CD4-positive, alpha-beta T cell treated with Interleukin-6 at 100 ng/mL for 8 hours (primary cell): ENCODE measurements around the gene PPDPF.

Experiments used
- DNase-seq: peaks from one replicate; pipeline ENCODE4 v3.0.0-alpha.2; 2020; ENCODE audit warnings: mixed read lengths, low spot score

Gene PPDPF

DNA sequence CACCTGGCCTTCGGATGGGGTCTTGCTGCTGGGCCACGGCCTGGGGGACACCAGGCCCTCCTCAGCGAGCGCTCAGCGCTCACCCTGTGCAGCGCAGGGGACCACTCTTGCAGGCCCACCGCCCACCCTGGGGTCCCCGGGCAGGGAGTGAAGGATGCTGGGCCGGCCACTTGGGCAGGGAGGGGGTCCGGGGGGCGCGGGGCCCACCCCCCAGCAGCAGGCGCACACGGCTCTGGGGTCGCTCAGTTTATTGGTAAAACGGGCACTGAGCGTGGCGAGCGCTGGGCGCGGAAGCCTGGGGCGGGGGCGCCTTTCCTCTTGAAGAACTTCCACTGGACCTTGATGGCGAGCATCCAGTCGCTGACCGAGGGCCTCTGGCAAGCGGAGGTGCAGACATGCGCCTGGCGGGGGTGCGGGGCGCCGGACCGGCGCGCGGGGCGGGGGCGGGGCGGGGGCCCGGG, 32.8 kb upstream of the PPDPF start:
- no peak for DNase-seq

DNA sequence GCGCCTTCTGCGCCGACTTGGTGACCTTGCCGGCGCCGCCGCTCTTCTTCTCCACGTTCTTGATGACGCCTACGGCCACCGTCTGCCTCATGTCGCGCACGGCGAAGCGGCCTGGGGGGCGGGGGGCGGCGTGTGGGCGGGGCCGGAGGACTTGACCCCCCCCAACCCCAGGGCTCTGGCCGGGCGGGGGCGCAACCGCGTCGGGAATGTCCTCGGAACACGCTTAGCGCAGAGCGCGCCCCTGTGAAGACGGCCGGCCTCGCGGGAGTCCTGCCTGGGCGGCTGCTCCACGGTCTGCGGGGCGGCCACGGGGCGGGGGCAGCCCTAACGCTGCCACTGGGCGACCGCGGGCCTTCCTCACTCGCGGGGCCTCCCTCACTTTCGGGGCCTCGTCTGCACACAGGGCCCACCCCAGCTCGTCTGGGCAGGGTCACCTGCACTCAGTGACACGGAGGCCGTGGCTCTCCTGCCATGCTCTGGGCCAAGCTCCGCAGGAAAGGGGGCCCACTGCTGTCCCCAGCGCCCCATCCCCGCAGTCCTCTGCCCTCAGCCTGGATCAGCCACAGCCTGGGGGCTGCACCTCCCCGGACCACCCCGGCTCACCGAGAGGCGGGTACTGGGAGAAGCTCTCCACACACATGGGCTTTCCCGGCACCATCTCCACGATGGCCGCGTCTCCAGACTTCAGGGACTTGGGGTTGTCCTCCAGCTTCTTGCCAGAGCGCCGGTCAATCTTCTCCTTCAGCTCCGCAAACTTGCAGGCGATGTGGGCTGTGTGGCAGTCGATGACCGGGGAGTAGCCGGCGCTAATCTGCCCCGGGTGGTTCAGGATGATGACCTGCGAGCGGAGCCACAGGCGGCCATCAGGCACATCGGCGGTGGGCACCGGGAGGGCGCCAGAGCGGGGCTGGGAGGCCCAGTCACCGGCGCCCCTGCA, 32.0 kb upstream of the PPDPF start:
- no peak for DNase-seq

DNA sequence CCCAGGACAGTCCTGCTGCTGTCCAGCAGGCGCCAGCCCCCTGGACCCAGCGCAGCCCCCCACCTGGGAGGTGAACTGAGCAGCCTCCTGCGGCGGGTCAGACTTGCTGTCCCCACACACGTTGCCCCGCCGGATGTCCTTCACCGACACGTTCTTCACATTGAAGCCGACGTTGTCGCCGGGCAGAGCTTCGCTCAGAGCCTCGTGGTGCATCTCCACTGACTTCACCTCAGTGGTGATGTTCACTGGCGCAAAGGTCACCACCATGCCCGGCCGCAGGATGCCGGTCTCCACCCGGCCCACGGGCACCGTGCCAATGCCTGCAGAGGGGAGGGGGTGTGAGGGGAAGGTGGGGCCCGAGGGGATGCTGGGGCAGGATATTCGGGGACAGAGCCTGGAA, 30.1 kb upstream of the PPDPF start:
- DNase-seq = no peak

DNA sequence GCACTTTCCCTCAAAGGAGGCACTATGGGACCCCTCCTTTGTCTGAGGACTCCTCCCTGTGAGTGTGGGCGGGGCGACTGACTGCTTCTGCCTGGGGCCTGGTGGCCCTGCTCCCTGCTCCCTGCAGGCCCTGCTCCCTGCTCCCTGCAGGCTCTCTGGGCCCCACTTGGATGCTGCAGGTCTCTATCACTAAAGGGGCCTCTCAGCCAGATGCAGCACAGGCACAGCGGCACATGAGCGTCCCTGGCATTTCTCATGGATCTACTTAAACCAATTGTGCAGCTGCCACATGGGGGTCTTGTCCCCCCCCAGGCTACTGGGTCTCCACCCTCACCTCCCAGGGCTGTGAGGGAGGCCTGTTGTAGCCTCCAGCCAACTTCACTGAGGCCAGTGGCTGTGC, 29.5 kb upstream of the PPDPF start:
- no peak for DNase-seq

DNA sequence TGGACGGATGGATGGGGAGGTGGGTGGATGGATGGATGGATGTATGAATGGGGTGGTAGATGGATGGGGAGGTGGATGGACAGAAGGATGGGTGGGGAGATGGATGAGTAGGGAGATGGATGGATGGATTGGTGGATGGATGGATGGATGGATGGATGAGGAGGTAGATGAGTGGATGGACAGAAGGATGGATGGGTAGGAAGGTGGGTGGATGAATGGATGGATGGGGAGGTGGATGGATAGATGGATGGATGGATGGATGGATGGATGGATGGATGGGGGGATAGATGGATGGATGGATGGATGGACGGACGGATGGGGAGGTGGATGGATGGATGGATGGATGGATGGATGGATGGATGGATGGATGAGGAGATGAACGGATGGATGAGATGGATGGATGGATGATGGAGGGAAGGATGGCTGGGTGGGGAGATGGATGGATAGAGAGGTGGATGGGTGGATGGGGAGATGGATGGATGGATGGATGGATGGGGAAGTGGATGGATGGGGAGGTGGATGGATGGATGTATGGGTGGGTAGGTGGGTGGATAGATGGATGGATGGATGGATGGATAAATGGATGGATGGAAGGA, 28.8 kb upstream of the PPDPF start:
- DNase-seq = no peak

DNA sequence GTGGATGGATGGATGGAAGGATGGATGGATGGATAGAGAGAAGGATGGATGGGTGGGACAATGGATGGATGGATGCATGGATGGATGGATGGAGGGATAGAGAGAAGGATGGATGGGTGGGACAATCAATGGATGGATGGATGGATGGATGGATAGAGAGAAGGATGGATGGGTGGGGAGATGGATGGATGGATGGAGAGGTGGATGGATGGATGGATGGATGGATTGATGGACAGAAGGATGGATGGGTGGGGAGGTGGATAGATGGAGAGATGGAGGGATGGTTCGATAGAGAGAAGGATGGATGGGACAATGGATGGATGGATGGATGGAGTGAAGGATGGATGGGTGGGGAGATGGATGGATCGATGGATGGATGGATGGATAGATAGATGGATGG, 28.0 kb upstream of the PPDPF start:
- DNase-seq = no peak

DNA sequence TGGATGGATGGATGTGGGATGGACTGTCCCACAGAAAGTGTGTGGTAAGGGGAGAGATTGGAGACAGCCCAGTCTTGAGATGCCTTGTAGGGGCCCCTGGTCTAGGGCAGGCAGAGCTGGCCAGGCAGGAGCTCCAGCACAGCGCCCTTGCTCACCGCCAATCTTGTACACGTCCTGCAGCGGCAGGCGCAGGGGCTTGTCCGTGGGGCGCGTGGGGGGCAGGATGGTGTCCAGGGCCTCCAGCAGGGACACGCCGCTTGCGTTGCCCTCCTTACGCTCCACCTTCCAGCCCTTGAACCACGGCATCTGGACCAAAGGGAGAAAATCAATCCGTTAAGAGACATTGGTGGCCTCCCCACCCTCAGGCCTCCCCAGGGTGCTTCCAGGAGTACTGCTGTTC, 27.6 kb upstream of the PPDPF start:
- DNase-seq = no peak

DNA sequence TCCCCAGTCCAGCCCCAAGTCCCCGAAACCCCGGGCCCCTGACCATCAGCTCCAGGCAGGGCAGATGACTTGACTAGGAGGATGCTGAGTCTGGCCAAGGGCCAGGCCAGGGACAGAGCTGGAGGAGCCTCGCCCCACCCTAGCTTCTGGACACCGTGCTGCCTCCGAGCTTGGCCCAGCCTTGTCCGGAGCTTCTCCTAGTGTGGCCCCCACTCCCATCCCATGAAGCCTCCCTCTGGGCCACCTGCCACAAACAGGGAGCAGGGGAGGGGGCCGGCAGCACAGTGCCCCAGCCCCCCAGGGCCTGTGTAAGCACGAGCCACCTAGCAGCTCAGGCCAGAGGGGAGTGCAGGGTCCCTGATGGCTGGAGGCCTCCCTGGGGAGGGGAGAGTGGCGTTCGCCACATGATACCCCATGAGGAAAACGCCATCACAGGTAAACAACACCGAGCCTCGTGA, 27.0 kb upstream of the PPDPF start:
- no peak for DNase-seq

DNA sequence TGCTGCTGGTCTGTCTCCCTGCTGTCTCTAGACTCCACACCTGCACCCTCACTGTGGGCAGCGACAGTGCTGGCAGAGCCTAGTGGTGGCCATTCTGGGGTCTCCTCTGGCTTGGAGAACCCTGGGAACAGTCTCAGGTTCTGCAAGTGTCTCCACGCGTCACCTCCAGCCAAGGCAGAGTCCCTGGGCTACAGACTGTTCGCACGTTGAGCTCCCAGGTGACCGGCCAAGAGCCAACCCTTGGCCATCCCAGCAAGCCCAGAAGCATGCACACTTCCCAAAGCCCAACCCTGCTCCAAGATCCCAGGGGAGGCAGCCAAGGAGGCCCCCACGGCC, 26.5 kb upstream of the PPDPF start:
- DNase-seq = no peak

DNA sequence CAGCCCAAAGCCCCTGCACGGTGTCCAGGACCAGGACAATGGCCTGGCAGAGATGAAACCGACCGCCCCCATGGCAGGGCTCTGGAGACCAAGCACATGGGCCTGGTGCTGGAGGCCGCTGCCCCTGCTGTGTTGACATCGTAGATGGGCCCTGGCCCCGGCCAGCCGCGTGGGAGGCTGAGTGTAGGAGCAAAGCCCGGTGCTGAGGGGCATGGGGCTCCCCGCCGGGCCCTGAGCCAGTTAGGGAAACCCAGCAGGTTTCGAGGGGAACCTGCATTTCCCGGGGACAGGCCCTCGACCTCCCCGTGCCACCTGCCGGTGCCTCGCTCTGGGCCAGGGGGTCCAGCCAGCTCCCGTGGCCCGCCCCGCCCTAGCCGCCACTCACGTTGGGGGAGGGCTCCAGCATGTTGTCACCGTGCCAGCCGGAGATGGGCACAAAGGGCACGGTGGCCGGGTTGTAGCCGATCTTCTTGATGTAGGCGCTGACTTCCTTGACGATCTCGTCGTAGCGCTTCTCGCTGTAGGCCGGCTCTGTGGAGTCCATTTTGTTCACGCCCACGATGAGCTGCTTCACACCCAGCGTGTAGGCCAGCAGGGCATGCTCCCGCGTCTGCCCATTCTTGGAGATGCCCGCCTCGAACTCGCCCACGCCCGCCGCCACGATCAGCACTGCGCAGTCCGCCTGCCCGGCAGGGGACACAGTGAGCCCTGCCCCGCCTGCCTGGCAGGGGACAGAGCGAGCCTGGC, 26.0 kb upstream of the PPDPF start:
- DNase-seq = no peak

DNA sequence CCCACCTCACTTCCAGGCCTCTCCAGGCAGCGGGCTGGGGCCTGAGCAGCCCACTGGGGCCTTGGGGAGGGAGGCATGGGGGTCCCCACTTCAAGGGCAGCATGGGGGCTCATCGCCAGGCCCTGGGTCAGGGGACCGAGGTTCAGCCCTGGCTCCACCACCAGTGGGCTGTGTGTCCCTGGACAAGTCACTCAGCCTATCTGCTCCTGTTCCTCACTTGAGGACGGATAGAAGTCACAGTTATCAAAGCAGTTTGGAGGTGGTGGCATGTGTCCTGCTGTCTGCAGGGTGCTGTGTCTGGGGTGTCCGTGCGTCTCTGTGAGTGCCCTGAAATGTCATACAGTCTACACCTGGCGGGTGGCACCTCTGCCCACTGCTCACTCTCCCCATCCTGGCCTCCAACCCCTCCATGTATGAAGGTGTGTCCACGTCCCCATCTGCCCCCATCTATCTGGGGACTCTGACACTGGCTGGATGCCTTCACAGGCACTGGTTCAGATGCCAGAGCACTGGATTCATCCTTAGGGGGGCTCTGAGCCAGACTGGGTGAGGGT, 25.3 kb upstream of the PPDPF start:
- DNase-seq = no peak

DNA sequence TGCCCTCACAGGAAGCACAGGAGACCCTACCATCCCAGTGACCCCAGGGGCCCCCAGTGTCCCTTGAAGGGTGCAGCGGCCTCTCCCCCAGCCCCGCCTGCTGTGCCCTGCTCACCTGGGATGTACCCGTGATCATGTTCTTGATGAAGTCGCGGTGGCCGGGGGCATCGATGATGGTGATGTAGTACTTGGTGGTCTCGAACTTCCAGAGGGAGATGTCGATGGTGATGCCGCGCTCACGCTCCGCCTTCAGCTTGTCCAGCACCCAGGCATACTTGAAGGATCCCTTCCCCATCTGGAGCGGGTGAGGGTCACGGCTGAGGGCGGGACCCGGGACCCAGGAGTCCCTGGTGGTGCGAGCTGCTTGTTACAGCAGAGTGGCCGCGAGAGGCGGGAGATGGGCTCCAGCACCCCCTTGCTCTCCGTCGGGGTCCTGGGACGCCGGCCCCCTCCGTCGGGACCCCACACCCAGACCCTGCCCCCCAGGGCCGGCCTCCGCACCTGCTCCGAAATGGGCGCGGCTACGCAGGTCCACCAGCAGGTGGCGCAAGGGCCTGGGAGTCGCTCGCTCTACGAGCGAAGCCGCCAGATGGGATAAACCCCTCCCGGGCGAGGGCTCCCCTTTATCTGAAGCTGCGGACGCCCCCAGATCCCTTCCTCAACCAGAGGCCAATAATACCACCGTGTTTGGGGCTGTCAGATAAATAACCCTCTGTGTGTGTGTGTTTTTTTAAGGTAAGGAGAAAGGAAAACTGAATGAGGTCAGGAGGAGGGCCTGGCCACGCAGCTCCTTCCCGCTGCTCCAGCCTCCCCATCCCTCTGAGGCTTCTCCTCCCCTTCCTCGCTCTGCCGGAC, 24.6 kb upstream of the PPDPF start:
- peak; percentile 72 for DNase-seq

DNA sequence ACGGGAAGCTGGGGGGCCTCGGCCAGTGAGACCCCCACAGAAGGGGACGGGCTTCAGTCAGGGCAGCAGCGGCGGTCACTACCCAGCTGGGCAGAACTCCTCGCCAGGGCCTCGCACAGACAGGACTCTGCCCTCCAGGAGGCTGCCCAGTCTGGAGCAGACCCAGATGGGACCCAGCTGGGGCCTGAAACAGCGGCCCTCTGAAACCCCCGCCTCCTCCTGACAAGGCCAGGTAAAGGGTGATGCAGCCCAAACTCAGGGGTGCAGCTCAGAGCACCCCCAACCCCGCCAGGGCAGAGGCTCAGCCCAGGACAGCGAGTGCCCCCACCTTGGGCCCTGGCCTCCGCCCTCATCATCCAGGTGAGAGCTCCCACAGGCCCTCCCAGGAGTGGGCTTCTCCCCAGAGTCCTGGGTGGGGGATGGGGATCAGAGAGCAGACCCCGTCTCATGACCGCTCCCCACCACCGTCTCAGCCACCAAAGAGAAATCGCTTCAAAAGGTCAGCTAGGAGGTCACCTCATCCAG, 23.9 kb upstream of the PPDPF start:
- no peak for DNase-seq

DNA sequence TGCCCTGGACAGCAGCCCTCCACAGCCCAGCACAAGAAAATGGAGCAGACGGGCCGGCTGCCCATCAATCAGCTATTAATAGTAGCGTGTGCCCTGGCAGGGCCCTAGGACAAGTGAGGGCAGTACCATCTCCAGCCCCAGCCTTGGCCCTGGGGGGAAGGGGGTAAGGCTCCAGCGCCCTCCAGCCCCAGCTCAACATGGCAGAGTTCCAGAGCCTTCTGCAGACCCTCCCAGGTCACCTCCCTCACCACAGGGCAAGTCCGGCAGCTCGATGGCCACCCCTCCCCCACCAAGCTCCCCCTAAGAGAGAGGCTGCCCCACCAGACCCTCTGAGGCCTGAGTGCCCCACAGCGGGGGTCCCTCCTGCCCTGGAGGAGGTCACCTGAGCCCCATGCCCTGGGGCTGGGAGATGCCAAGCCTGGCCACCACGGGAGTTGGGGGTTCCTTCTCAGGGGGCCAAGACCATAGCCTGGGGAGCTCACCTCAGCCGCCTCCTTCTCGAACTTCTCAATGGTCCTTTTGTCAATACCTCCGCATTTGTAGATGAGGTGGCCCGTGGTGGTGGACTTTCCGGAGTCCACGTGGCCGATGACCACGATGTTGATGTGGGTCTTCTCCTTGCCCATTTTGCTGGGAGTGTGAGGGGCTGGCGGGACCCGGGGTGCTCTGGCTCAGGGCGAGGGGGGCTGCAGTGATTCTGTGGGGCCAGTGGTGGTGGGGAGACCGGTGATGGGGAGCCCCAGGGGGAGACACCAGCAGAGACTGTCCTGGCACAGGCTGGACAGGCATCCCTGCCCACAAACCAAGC, 23.2 kb upstream of the PPDPF start:
- no peak for DNase-seq

DNA sequence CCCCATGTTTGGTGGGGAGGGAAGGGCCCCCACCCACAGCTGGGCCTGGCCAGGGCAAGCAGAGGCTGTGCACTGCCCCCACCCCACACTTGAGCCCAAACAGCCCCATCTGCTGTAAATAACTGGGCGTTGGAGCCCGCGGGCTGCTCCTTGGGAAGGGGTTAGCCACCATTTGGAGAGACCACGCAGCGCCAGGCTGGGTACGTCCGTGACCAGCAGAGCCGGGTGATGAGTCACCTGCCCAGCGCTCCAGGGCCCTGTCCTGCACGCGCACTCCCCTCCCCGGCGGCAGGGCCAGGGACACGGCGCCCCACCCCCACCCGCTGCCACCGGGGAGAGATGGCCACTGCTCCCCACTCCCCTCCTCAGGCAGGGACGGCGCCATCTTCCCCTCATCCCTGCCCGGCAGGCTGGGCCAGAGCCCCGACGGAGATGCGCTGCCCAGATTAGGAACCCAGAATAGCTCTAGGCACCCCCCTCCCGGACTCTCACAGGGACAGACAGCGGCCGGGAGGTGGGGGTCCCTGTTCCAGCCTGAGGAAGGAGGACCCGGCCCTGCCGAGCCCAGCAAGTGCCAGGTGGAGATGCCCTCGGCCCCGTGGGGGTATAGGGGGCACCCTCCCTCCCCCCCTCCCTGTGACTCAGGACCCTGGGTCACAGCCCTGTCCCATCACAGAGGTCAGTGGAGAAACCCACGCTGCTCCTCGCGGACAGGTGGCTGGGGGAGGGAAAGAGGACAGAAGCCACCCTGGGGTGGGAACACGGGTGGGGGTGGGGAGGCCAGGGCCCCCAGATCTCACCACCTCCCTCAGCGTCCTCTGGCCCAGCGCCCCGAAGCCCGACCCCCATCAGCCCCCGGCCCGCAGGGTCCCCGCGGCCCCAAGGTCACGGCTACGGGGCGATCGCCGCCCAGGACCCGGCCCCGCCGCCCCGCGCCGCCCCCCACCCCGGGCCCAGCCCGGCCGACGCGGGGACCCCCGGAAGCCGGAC, 22.3 kb upstream of the PPDPF start:
- no peak for DNase-seq

DNA sequence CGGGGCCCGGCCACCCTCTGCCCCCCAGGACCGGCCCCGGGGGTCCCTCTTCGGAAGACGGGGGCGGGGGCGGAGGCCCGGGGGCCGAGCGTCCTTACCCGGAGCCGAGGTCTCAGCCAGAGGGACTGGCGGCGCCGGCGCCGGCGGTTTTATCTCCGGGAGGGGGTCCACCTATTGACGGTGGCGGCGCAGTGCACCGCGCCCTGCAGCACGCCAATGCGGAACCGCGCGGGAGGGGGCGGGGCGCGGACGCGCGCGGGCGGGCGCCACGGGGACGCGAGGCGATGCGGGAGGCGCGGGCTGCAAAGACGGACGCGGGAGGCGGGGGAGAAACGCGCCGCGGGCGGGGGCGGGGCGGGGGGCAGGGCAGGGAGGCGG, 21.6 kb upstream of the PPDPF start, which contains the start of gene EEF1A2:
EEF1A2 (minus strand) TSS at position 124 of the 378 bp plus-strand sequence. CDS start 1,320 bp downstream, outside the sequence.
- DNase-seq = peak; percentile 43

DNA sequence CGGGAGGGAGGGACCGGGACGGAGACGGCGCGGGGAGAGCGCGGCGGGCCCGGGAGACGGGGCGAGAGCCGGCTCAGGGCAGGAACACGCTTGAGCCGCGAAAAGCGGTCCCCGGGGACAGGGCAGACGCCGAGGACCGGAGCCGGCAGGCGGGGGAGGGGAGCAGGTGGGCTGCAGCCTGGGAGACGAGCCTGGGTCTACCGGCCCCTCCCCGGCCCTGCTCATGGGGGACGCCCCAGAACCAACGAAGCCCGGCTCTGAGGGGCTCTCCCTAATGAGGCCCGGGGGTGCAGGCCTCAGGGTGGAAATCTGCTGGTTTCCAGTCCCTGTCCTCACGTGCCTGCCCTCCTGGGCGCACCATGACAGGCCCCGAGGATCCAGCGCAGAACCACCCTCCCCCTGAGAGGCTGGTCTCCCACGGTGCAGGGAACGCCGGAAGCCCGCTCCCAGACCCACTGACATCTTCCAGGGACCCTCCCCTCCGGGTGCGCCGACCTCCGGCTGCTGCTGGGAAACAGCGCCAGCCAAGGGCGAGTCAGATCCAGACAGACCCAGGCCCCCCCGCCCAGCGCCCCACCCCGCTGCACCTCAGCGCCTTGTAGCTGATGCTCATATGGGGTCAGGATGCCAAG, 21.1 kb upstream of the PPDPF start:
- no peak for DNase-seq

DNA sequence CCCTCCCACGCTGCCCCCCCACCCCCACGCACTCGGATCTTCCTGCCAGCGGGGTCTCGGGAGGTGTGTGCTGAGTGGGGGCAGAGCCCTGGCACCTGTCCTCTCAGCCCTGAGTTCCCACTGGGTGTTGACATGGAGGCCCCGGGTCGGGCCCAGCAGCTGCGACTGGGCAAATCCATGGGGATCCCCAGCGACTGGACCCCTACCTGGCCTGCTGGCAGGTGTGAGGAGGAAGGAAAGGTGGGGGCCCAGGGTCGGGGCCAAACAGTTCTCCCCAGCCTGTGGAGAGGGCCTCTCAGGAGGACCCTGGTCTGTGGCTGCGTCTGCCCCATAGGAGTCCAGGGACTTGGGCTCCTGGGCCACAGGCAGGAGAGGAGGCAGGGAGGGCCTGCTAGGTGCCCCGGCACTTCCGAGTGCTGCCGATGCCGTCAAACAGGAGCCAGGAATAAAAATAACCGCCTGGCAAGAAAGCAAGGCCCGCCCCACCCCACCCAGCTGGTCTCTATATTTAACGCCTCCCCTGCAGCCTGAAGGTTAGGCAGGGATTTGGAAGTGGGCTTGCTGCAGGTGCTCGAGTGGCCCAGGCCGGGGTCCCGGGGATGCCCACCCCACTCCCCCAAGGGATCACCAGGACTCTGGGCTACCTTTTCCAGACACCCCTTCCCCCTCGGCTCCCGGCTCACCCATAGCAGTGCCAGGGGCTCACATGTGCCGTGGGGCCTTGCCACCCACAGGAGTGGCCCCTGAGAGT, 20.2 kb upstream of the PPDPF start:
- DNase-seq = no peak
